GF-D8 (cell line): ENCODE measurements around the gene MIX23.

Experiments
- DNase-seq: peaks from one replicate; lab custom pipeline; 2025; lab: John Stamatoyannopoulos, UW

MIX23 gene

GRCh38 chr3:122351612-122352011, 31.4 kb downstream of the MIX23 start:
- no peak for DNase-seq

- DNase-seq: no peak
These were observed 32.1 kb downstream of the MIX23 start for GRCh38 chr3:122350814-122351418.

GRCh38 chr3:122349171-122349570, 33.9 kb downstream of the MIX23 start:
- no peak for DNase-seq

GRCh38 chr3:122343654-122344053, 39.4 kb downstream of the MIX23 start:
- no peak for DNase-seq

GRCh38 chr3:122342803-122343202, 40.2 kb downstream of the MIX23 start:
- no peak for DNase-seq

- DNase-seq: no peak
These were observed 50.5 kb downstream of the MIX23 start for GRCh38 chr3:122332551-122332950.

GRCh38 chr3:122331886-122332285, 51.1 kb downstream of the MIX23 start:
- DNase-seq: no peak

- DNase-seq: no peak
These were observed 57.3 kb downstream of the MIX23 start for GRCh38 chr3:122325769-122326168.

GRCh38 chr3:122324871-122325323, 58.1 kb downstream of the MIX23 start, which contains the start of gene CSTA:
CSTA (plus strand) TSS chr3:122325248; CDS start chr3:122325293, 45 bp downstream.
- DNase-seq: peak; percentile 73

- DNase-seq: peak; percentile 96
These were observed 60.6 kb downstream of the MIX23 start for GRCh38 chr3:122322095-122323075.

- DNase-seq: no peak
These were observed 64.4 kb downstream of the MIX23 start for GRCh38 chr3:122318620-122319019.

GRCh38 chr3:122316368-122316767, 66.7 kb downstream of the MIX23 start:
- no peak for DNase-seq

GRCh38 chr3:122315619-122316018, 67.4 kb downstream of the MIX23 start:
- DNase-seq: no peak

GRCh38 chr3:122314228-122314876, 68.7 kb downstream of the MIX23 start:
- DNase-seq: no peak

GRCh38 chr3:122313281-122313680, 69.8 kb downstream of the MIX23 start:
- DNase-seq: peak; percentile 77

- peak; percentile 98 for DNase-seq
These were observed 70.2 kb downstream of the MIX23 start for GRCh38 chr3:122312826-122313225.

- DNase-seq: no peak
These were observed 72.7 kb downstream of the MIX23 start for GRCh38 chr3:122310361-122310760.
